Measurements from ENCODE around the gene CMTR2. TPM values are rescaled to one million over a fixed set of nuclear protein-coding genes. Genes with fewer than 3 reads are reported as not detected.

The CMTR2 gene
- polyA plus RNA-seq, 1 experiment = 32.7 TPM

- no peaks in the 10 kb centered on the region for H3K9me3 ChIP-seq (ENCODE audit: control insufficient read depth, insufficient read depth, low read length)
- POLR2A ChIA-PET = no interaction called here
- CTCF ChIA-PET = no interaction called here
- H3K4me3 ChIP-seq (ENCODE audit: low read depth, low read length) = no peak overlapping the region
- TF ChIP-seq CTCF (IDR thresholded peaks at IDR 0.05; ENCODE audit: low read depth, low read length) = no peak
- H3K27ac ChIP-seq (ENCODE audit: low read depth, low read length) = no peak overlapping the region
- H3K27me3 ChIP-seq (ENCODE audit: control insufficient read depth, insufficient read depth, low read length) = no peaks in the 10 kb centered on the region
- no peak for DNase-seq (ENCODE audit: low read depth, low spot score)
Measured at GRCh38 chr16:71264299-71264698, 24.9 kb downstream of the CMTR2 start.

GRCh38 chr16:71263582-71263981 lies 25.6 kb downstream of the CMTR2 start:
- CTCF ChIA-PET = no interaction called here
- Histone ChIP-seq H3K4me3 (ENCODE audit: low read depth, low read length) (no peak overlapping the region), H3K27me3 (ENCODE audit: control insufficient read depth, insufficient read depth, low read length) (no peaks in the 10 kb centered on the region), H3K27ac (ENCODE audit: low read depth, low read length) (no peak overlapping the region), H3K9me3 (ENCODE audit: control insufficient read depth, insufficient read depth, low read length) (no peaks in the 10 kb centered on the region)
- POLR2A ChIA-PET = no interaction called here
- TF ChIP-seq CTCF (IDR thresholded peaks at IDR 0.05; ENCODE audit: low read depth, low read length) = no peak
- no peak for DNase-seq (ENCODE audit: low read depth, low spot score)

GRCh38 chr16:71262391-71262790 lies 26.8 kb downstream of the CMTR2 start:
- no peaks in the 10 kb centered on the region for H3K27me3 ChIP-seq (ENCODE audit: control insufficient read depth, insufficient read depth, low read length)
- POLR2A ChIA-PET = no interaction called here

GRCh38 chr16:71260995-71261394 lies 28.2 kb downstream of the CMTR2 start:
- CTCF ChIA-PET = no interaction called here
- Histone ChIP-seq H3K9me3 (ENCODE audit: control insufficient read depth, insufficient read depth, low read length) (no peaks in the 10 kb centered on the region), H3K4me3 (ENCODE audit: low read depth, low read length) (no peak overlapping the region), H3K27ac (ENCODE audit: low read depth, low read length) (no peak overlapping the region), H3K27me3 (ENCODE audit: control insufficient read depth, insufficient read depth, low read length) (no peaks in the 10 kb centered on the region)
- POLR2A ChIA-PET = no interaction called here
- no peak for TF ChIP-seq CTCF (IDR thresholded peaks at IDR 0.05; ENCODE audit: low read depth, low read length)
- DNase-seq (ENCODE audit: low read depth, low spot score) = no peak

More at GRCh38 chr16:71262391-71262790, 26.8 kb downstream of the CMTR2 start:
- no peak for TF ChIP-seq CTCF (IDR thresholded peaks at IDR 0.05; ENCODE audit: low read depth, low read length)
- DNase-seq (ENCODE audit: low read depth, low spot score) = no peak
- H3K27ac ChIP-seq (ENCODE audit: low read depth, low read length) = no peak overlapping the region
- no peak overlapping the region for H3K4me3 ChIP-seq (ENCODE audit: low read depth, low read length)
- CTCF ChIA-PET = no interaction called here
- H3K9me3 ChIP-seq (ENCODE audit: control insufficient read depth, insufficient read depth, low read length) = no peaks in the 10 kb centered on the region

GRCh38 chr16:71259086-71259485 lies 30.1 kb downstream of the CMTR2 start:
- DNase-seq (ENCODE audit: low read depth, low spot score) = no peak
- TF ChIP-seq CTCF (IDR thresholded peaks at IDR 0.05; ENCODE audit: low read depth, low read length) = no peak
- no peak overlapping the region for H3K4me3 ChIP-seq (ENCODE audit: low read depth, low read length)
- ChIA-PET POLR2A (no interaction called here), CTCF (interaction anchor here (1.1 kb wide), 1 partner anchor 10 kb away, joined by 3 read pairs; no protein-coding TSS in a partner anchor)
- no peak overlapping the region for H3K27ac ChIP-seq (ENCODE audit: low read depth, low read length)
- no peaks in the 10 kb centered on the region for H3K27me3 ChIP-seq (ENCODE audit: control insufficient read depth, insufficient read depth, low read length)
- H3K9me3 ChIP-seq (ENCODE audit: control insufficient read depth, insufficient read depth, low read length) = no peaks in the 10 kb centered on the region

All from AG04450 (cell line).